ENCODE measurements around the gene SWT1.

DNA sequence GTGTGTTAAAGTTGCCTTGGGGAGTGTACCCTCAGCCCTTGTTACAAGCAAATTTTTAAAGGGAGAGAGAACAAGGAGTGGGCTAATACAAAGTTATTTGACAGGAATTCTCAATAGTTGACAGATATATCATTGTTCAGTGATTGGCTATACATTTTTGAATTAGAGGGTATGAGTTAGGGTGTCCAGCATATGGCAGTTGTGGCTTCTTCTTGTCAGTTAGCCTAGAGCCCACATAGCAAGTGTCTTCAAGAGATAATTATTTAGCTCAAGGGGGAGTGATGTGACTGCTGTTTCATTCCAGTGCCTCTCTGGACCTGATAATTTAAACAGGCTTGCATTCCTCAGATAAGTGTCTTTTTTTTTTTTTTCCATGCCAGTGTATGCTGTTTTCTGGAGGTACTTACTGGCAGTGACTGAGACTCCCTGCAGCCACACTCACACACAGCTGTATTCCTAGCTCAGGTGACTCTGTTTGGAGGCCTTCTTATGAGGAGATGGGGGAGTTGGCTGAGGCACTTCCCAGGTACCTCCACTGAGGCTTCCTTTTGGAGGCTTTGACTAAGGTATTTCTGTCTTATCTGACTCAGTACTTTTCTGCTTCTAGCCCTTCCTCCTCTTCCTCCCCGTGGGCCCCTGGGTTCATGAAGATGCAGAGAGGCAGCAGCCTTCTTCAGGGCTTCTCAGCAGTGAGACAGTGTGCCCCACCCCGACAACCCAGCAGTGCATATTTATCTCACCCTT, 127.7 kb downstream of the SWT1 start:
- TF ChIP-seq, protein P1, sequence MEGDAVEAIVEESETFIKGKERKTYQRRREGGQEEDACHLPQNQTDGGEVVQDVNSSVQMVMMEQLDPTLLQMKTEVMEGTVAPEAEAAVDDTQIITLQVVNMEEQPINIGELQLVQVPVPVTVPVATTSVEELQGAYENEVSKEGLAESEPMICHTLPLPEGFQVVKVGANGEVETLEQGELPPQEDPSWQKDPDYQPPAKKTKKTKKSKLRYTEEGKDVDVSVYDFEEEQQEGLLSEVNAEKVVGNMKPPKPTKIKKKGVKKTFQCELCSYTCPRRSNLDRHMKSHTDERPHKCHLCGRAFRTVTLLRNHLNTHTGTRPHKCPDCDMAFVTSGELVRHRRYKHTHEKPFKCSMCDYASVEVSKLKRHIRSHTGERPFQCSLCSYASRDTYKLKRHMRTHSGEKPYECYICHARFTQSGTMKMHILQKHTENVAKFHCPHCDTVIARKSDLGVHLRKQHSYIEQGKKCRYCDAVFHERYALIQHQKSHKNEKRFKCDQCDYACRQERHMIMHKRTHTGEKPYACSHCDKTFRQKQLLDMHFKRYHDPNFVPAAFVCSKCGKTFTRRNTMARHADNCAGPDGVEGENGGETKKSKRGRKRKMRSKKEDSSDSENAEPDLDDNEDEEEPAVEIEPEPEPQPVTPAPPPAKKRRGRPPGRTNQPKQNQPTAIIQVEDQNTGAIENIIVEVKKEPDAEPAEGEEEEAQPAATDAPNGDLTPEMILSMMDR (IDR thresholded peaks at IDR 0.05) = no peak
- TF ChIP-seq POLR2A (IDR thresholded peaks at IDR 0.05) = no peak
